Esophagus squamous epithelium (tissue), 5 donors: ENCODE results near the gene PSMB9. TPM values are rescaled to one million over a fixed set of nuclear protein-coding genes. Genes with fewer than 3 reads are reported as not detected.

Source experiments
- DNase-seq: peaks from one replicate; lab custom pipeline; 2025; lab: John Stamatoyannopoulos, UW
- H3K27ac ChIP-seq, 4 donors: fragments of 200-600 bp; sonication (generic); one replicate each; pipeline ENCODE4 v1.5.1; 2016 to 2019; ENCODE audit warnings: mild to moderate bottlenecking in 1 of 4
- H3K27me3 ChIP-seq, 4 donors: fragments of 200-600 bp; sonication (generic); 1 replicate in 3 of 4; 2 replicates in 1 of 4; pipeline versions ENCODE4 v1.5.1 to v1.6.0; 2017 to 2021; ENCODE audit warnings: antibody characterized with exemption in 1 of 4
- H3K36me3 ChIP-seq, 3 donors: fragments of 200-600 bp; sonication (generic); one replicate each; pipeline ENCODE4 v1.5.1; 2016 to 2019
- H3K4me1 ChIP-seq, 3 donors: fragments of 200-600 bp; sonication (generic); one replicate each; pipeline ENCODE4 v1.5.1; 2017 to 2019
- H3K4me3 ChIP-seq, 4 donors: fragments of 200-600 bp; sonication (generic); 1 replicate in 3 of 4; 2 replicates in 1 of 4; pipeline ENCODE4 v1.5.1; 2016 to 2019; ENCODE audit warnings: mild to moderate bottlenecking in 2 of 4, moderate library complexity in 1 of 4
- H3K9me3 ChIP-seq, 3 donors: fragments of 200-600 bp; sonication (generic); one replicate each; pipeline ENCODE4 v1.5.1; 2016 to 2019
- CTCF ChIP-seq, 6 experiments: fragments of 450-650 bp in 4 of 6; fragments of 200-600 bp in 2 of 6; sonication (generic) in 2 of 6; IDR thresholded peaks; one replicate each; pipeline ENCODE4 v1.5.1; 2016 to 2019; ENCODE audit warnings: antibody characterized with exemption in 6 of 6, mild to moderate bottlenecking in 4 of 6, moderate library complexity in 4 of 6
- POLR2A ChIP-seq, 4 donors: fragments of 450-650 bp; IDR thresholded peaks; one replicate each; pipeline ENCODE4 v1.6.1; 2017; ENCODE audit warnings: antibody characterized with exemption in 4 of 4, mild to moderate bottlenecking in 4 of 4, moderate library complexity in 3 of 4
- whole genome bisulfite sequencing, 2 donors: methylation state at CpG; one replicate each; pipeline ENCODE4 v1.1.5; 2018; 5-methylcytosine and 5-hydroxymethylcytosine counted together
- intact Hi-C: fragments of 100-400 bp; cut with DNase I; formaldehyde crosslinking; loops from one replicate; pipeline ENCODE4 v1.15.0; 2022
- total RNA-seq, 4 donors: library from RNA; depleted of rRNA; stranded (reverse); fragments of >200 nt; gene quantifications; one replicate each; pipeline ENCODE4 v1.1.0, GENCODE V29; 2016
- donor health status: DM: yes; HTN: yes; CAD: no.

The PSMB9 gene
- total RNA-seq, 4 donors from 2014 or later: 5.2 to 93.7 (median 12.0) TPM

- H3K4me1 ChIP-seq: peaks cover 20 to 62% (median 33%) of the 10 kb centered on the region in 3 donors
- peak overlapping the region in 2 of 4 donors; percentile 74 to 86 for H3K4me3 ChIP-seq
- DNase-seq: no peak
- H3K27me3 ChIP-seq: no peaks in the 10 kb centered on the region
- 64 to 65% methylated on average over 3 to 8 of the region's 8 CpGs for WGBS, 2 donors
- intact Hi-C loops: no loop called here
- no peak for TF ChIP-seq POLR2A (IDR thresholded peaks at IDR 0.05)
- no peak for TF ChIP-seq CTCF (IDR thresholded peaks at IDR 0.05)
- H3K27ac ChIP-seq: peak overlapping the region; percentile 30 to 98 (median 95)
- H3K36me3 ChIP-seq: peaks cover 7 to 54% (median 10%) of the 10 kb centered on the region in 3 donors
- no peaks in the 10 kb centered on the region for H3K9me3 ChIP-seq
Measured at GRCh38 chr6:32842690-32843089, 11.3 kb upstream of the PSMB9 start.

GRCh38 chr6:32843331-32843978 is 10.5 kb upstream of the PSMB9 start:
- TF ChIP-seq POLR2A (IDR thresholded peaks at IDR 0.05): peak in 1 of 4 donors; percentile 10
- TF ChIP-seq CTCF (IDR thresholded peaks at IDR 0.05): no peak
- Histone ChIP-seq H3K27ac (peak overlapping the region; percentile 92 to 98 (median 98)), H3K27me3 (no peaks in the 10 kb centered on the region), H3K4me3 (peak overlapping the region; percentile 60 to 86 (median 72)), H3K9me3 (no peaks in the 10 kb centered on the region), H3K4me1 (peaks cover 20 to 58% (median 32%) of the 10 kb centered on the region in 3 donors), H3K36me3 (peaks cover 15 to 61% (median 15%) of the 10 kb centered on the region in 3 donors)
- intact Hi-C loops: no loop called here
- DNase-seq: no peak
- 3 to 18% methylated on average over 7 to 8 of the region's 28 CpGs for WGBS, 2 donors

- intact Hi-C loops: no loop called here
- H3K27me3 ChIP-seq: no peaks in the 10 kb centered on the region
- TF ChIP-seq POLR2A (IDR thresholded peaks at IDR 0.05): peak in 3 of 4 donors; percentile 88 to 97 (median 91)
- peak in 2 of 6 experiments; percentile 21 to 22 for TF ChIP-seq CTCF (IDR thresholded peaks at IDR 0.05)
- 1 to 2% methylated on average over 14 to 34 of the region's 40 CpGs for WGBS, 2 donors
- peak within 1 kb of the TSS; percentile 60 to 86 (median 72) for H3K4me3 ChIP-seq
- H3K9me3 ChIP-seq: no peaks in the 10 kb centered on the region
- peaks cover 15 to 69% (median 22%) of the 10 kb centered on the region in 3 donors for H3K36me3 ChIP-seq
- DNase-seq: peak; percentile 87
- peak within 1 kb of the TSS; percentile 92 to 98 (median 98) for H3K27ac ChIP-seq
- H3K4me1 ChIP-seq: peaks cover 20 to 53% (median 28%) of the 10 kb centered on the region in 3 donors
Measured at GRCh38 chr6:32843979-32844838, 9.8 kb upstream of the PSMB9 start, which contains the start of gene PSMB8. TSS of gene PSMB8 (minus strand) at chr6:32844047. CDS start at chr6:32843996, 51 bp downstream.

- Histone ChIP-seq H3K4me1 (peaks cover 20 to 52% (median 30%) of the 10 kb centered on the region in 3 donors), H3K27me3 (no peaks in the 10 kb centered on the region), H3K27ac (peak overlapping the region; percentile 92 to 98 (median 98)), H3K9me3 (no peaks in the 10 kb centered on the region), H3K36me3 (peaks cover 17 to 76% (median 25%) of the 10 kb centered on the region in 3 donors), H3K4me3 (peak overlapping the region; percentile 60 to 86 (median 72))
- TF ChIP-seq CTCF (IDR thresholded peaks at IDR 0.05) (no peak), POLR2A (IDR thresholded peaks at IDR 0.05) (peak in 1 of 4 donors; percentile 76)
- no peak for DNase-seq
- intact Hi-C loops: no loop called here
- 19 to 31% methylated on average over 9 to 13 of the region's 19 CpGs for WGBS, 2 donors
Measured at GRCh38 chr6:32844839-32845383, 9.1 kb upstream of the PSMB9 start.
